ENCODE data around the gene KBTBD13. TPM values are rescaled to one million over a fixed set of nuclear protein-coding genes. Genes with fewer than 3 reads are reported as not detected.

The KBTBD13 gene
- total RNA-seq, 1 donor from 2014 or later: not detected

DNA sequence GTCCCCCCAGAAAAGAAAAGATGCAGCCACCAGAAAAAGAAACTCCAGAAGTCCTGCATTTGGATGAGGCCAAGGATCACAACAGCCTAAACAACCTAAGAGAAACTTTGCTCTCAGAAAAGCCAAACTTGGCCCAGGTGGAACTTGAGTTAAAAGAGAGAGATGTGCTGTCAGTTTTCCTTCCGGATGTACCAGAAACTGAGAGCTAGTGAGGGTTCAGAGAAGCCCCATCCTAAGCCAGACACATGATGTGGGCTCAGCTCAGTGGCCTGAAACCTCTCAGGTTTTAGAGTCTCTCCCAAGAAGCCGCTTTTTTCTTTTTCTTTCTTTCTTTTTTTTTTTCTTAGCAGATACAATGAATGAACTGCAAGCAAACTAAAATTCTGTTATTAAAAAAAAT lies 23.6 kb upstream of the KBTBD13 start:
- H3K4me3 ChIP-seq: no peak overlapping the region
- H3K27me3 ChIP-seq (ENCODE audit: low read depth): no peaks in the 10 kb centered on the region
- no peak for ATAC-seq
- no peak overlapping the region for H3K27ac ChIP-seq
- no peaks in the 10 kb centered on the region for H3K9me3 ChIP-seq
- peaks cover 38% of the 10 kb centered on the region for H3K4me1 ChIP-seq
- intact Hi-C loops (cut with DNase I): no loop called here
- TF ChIP-seq, protein P1, sequence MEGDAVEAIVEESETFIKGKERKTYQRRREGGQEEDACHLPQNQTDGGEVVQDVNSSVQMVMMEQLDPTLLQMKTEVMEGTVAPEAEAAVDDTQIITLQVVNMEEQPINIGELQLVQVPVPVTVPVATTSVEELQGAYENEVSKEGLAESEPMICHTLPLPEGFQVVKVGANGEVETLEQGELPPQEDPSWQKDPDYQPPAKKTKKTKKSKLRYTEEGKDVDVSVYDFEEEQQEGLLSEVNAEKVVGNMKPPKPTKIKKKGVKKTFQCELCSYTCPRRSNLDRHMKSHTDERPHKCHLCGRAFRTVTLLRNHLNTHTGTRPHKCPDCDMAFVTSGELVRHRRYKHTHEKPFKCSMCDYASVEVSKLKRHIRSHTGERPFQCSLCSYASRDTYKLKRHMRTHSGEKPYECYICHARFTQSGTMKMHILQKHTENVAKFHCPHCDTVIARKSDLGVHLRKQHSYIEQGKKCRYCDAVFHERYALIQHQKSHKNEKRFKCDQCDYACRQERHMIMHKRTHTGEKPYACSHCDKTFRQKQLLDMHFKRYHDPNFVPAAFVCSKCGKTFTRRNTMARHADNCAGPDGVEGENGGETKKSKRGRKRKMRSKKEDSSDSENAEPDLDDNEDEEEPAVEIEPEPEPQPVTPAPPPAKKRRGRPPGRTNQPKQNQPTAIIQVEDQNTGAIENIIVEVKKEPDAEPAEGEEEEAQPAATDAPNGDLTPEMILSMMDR (IDR thresholded peaks at IDR 0.05): no peak
- no peak for DNase-seq
- peaks cover 28% of the 10 kb centered on the region for H3K36me3 ChIP-seq

DNA sequence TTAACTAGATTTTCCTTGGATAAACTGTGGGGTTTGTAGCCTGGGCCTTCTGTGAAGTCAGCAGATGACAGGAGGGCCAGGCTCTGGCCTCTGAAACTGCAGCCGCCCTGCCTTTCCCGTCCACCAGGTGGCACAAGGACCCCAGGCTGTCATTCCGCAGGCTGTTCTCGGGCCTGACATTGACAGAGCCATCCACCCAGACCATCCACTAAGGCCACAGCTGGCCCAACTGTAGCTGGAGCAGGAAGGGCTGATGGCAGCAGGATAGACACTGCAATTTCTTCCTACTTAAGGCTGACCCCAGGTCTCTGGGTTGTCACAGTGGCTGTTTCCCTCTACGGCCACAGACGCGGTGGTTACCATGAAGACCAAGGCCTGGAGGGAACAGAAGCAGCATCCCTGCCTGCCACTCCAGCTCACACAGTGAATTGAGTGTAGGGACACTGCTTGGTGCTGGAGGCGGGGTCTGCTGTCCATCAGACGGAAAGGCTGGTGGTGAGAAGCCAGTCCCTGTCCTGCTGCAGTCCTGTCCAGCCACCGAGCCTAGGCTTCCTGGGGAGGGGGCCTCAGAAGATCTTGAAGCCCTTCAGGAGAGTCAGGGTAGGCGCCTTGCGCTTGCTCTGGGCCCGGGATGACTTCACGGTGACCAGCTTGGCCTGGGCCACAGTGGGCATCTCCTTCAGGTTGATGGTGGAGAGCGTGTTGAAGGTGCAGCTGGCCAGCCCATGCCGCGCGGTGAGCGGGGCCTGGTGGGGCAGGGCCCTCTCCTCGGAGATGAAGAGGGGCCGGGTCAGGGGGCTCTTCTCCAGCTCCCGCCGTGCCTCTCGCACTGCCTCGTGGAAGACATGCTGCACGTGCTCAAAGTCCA lies 22.0 kb upstream of the KBTBD13 start:
- Histone ChIP-seq H3K4me3 (no peak overlapping the region), H3K27ac (peak overlapping the region; percentile 53), H3K27me3 (ENCODE audit: low read depth) (no peaks in the 10 kb centered on the region), H3K36me3 (peaks cover 36% of the 10 kb centered on the region), H3K4me1 (peaks cover 29% of the 10 kb centered on the region), H3K9me3 (no peaks in the 10 kb centered on the region)
- TF ChIP-seq, protein P1 (IDR thresholded peaks at IDR 0.05): peak; percentile 88
- intact Hi-C loops (cut with DNase I): no loop called here
- ATAC-seq (peak; percentile 85 to 89), DNase-seq (peak; percentile 76)

DNA sequence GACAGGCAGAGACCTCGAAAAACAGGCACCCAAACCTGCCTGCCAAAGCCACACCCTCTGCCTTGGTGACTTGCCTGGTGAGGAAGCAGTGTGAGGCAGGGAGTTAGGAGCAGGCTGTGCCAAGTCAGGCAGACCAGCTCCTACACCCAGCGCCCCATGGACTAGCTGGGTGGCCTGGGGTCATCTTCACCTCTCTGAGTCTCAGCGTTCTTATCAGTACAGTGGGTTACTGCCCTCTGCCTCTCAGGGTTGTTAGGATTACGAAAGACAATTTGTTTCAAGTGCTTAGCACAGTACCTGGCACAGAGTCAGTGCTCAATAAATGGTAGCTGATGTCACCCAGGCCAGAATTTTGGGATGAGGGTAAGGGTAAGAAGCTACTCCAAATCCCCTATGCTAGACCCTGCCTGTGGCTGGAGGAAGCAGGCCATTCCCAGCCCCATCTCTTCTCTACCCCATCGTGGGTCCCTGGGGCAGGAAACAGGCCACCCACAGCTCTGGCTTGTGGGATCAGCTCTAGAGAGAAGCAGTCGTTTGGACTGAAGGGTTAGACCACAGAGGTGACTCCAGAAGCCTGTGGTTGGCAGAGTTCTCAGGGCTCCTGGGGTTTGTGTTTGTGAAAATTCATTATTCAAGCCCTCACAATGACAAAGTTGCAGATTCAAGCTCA lies 21.2 kb upstream of the KBTBD13 start:
- Histone ChIP-seq H3K27ac (peak overlapping the region; percentile 53), H3K4me1 (peaks cover 23% of the 10 kb centered on the region), H3K27me3 (ENCODE audit: low read depth) (no peaks in the 10 kb centered on the region), H3K9me3 (no peaks in the 10 kb centered on the region), H3K36me3 (peaks cover 36% of the 10 kb centered on the region), H3K4me3 (no peak overlapping the region)
- ATAC-seq: peak; percentile 35 to 45
- TF ChIP-seq, protein P1 (IDR thresholded peaks at IDR 0.05): no peak
- intact Hi-C loops (cut with DNase I): no loop called here
- no peak for DNase-seq

DNA sequence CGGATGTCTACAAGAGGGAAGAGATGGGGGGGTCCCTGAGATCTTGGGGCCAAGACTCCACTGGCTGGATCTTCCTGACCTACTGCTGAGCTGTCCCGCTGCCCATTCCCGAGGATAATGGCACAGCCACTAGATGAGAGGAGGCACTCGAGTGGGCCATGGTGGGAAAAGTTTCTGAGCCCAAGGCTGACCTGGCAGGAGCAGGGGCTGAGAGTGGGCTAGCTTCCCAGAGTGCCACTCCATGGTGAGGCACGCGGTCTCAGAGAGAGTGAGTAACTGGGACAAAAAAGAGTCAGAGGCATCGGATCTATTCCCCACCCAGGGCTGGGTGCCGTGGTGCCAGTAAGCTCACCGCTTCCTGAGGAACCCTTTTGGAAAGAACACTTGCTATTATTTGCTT lies 20.4 kb upstream of the KBTBD13 start:
- H3K9me3 ChIP-seq: no peaks in the 10 kb centered on the region
- no peaks in the 10 kb centered on the region for H3K27me3 ChIP-seq (ENCODE audit: low read depth)
- TF ChIP-seq, protein P1 (IDR thresholded peaks at IDR 0.05): no peak
- no peak for DNase-seq
- H3K27ac ChIP-seq: no peak overlapping the region
- no peak overlapping the region for H3K4me3 ChIP-seq
- H3K4me1 ChIP-seq: peaks cover 23% of the 10 kb centered on the region
- H3K36me3 ChIP-seq: peaks cover 36% of the 10 kb centered on the region
- no peak for ATAC-seq
- intact Hi-C loops (cut with DNase I): no loop called here

DNA sequence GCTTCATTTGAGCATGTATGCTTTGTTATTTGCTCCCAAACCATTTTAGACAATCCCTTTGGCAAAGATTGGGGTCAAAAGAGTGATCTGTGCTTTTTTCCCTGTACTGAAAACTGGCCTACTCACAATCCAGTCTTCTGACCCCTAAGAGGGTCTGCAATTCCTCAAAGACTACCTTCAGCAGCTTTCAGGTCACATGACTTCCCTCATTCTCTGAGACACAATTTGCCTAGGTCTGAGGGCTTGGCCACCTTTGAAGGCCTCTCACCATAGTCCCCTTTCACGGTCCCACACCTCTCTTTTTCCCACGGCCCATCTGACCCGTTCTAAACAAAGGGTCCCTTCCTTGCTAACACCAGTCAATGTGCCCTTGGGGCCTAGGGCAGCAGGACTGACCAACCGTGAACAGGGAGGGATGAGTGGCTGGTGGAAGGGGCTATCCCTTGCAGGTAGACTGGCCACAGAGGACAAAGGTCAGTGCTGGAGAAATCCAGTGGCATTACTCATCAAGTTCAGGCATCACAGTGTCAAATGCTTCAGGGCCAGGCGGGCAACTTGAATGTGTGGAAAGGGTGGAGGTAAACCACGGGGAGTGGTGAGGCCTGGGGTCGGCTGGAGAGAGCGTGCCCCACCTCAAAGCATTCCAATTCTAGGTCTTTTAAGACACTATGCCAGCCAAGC lies 19.5 kb upstream of the KBTBD13 start:
- TF ChIP-seq, protein P1 (IDR thresholded peaks at IDR 0.05): no peak
- Histone ChIP-seq H3K4me1 (peaks cover 28% of the 10 kb centered on the region), H3K27ac (no peak overlapping the region), H3K4me3 (no peak overlapping the region), H3K27me3 (ENCODE audit: low read depth) (no peaks in the 10 kb centered on the region), H3K9me3 (no peaks in the 10 kb centered on the region), H3K36me3 (peaks cover 32% of the 10 kb centered on the region)
- intact Hi-C loops (cut with DNase I): no loop called here
- DNase-seq: no peak
- no peak for ATAC-seq
